H1 (cell line): ENCODE data around the gene PRKRIP1. TPM values are rescaled to one million over a fixed set of nuclear protein-coding genes. Genes with fewer than 3 reads are reported as not detected.

ENCODE experiments used
- CTCF ChIA-PET: fragments of 300-600 bp; sonication (Branson Sonifier 250); formaldehyde crosslinking; loops from one replicate; lab custom pipeline; 2021; ENCODE audit not compliant: partially characterized antibody; lab: Charles Lee
- POLR2A ChIA-PET: fragments of 300-600 bp; sonication (Branson Sonifier 250); formaldehyde crosslinking; loops from one replicate; lab custom pipeline; 2021; ENCODE audit warnings: inconsistent platforms; ENCODE audit not compliant: partially characterized antibody; lab: Charles Lee
- DNase-seq, 2 experiments: peaks; one replicate each; pipeline versions ENCODE4 v3.0.0 to v3.0.0-alpha.2; 2010 to 2022; ENCODE audit warnings: low spot score in 2 of 2, low read depth in 1 of 2, mixed read lengths in 1 of 2
- FAIRE-seq: peaks from 2 replicates; lab custom pipeline; 2011; peaks lifted over from hg19 to GRCh38; lab: Jason Lieb, UNC
- H2AFZ ChIP-seq: 2 replicates; pipeline ENCODE4 v1.8.1; 2012; ENCODE audit warnings: low read length, inconsistent platforms
- H2AK5ac ChIP-seq: 2 replicates; pipeline ENCODE4 v1.6.1; 2013; ENCODE audit warnings: low read depth, low read length
- H2BK120ac ChIP-seq: replicated peaks from 2 replicates; pipeline ENCODE3; 2013; ENCODE audit warnings: low read depth, low read length, inconsistent platforms
- H2BK12ac ChIP-seq: 2 replicates; pipeline ENCODE4 v1.6.1; 2013; ENCODE audit warnings: low read depth, low read length
- H2BK15ac ChIP-seq: 2 replicates; pipeline ENCODE4 v1.6.1; 2013; ENCODE audit warnings: low read length
- H2BK20ac ChIP-seq: 2 replicates; pipeline ENCODE4 v1.6.1; 2013; ENCODE audit warnings: low read length
- H2BK5ac ChIP-seq: 2 replicates; pipeline ENCODE4 v1.6.1; 2013; ENCODE audit warnings: low read depth, low read length
- H3K14ac ChIP-seq: 2 replicates; pipeline ENCODE4 v1.6.1; 2013; ENCODE audit warnings: inconsistent platforms; ENCODE audit not compliant: insufficient read length
- H3K18ac ChIP-seq: 2 replicates; pipeline ENCODE4 v1.6.1; 2013; ENCODE audit warnings: low read length; ENCODE audit errors: extremely low read depth
- H3K23ac ChIP-seq: 2 replicates; pipeline ENCODE4 v1.6.1; 2013; ENCODE audit warnings: inconsistent platforms; ENCODE audit not compliant: insufficient read length
- H3K23me2 ChIP-seq: 2 replicates; pipeline ENCODE4 v1.6.1; 2013; ENCODE audit warnings: low read depth, low read length
- H3K27ac ChIP-seq: 2 replicates; pipeline ENCODE4 v1.6.1; 2011; ENCODE audit warnings: low read depth, low read length, inconsistent platforms
- H3K27me3 ChIP-seq, 4 experiments: replicated peaks in 1 of 4; 1 replicate in 1 of 4; 2 replicates in 3 of 4; pipeline versions ENCODE4 v1.6.1 to v1.8.1; 2011 to 2013; ENCODE audit warnings: low read length in 3 of 4, mild to moderate bottlenecking in 3 of 4, inconsistent platforms in 2 of 4, mixed read lengths in 2 of 4, moderate library complexity in 1 of 4; ENCODE audit not compliant: control insufficient read depth in 3 of 4, insufficient read depth in 3 of 4; ENCODE audit errors: extremely low read depth in 1 of 4
- H3K36me3 ChIP-seq, 4 experiments: 2 replicates each; pipeline versions ENCODE4 v1.6.1 to v1.8.1; 2011 to 2013; ENCODE audit warnings: mild to moderate bottlenecking in 4 of 4, low read length in 3 of 4, moderate library complexity in 2 of 4, control low read depth in 1 of 4, inconsistent platforms in 1 of 4; ENCODE audit not compliant: insufficient read depth in 4 of 4, control insufficient read depth in 2 of 4
- H3K4ac ChIP-seq: replicated peaks from 2 replicates; pipeline ENCODE3; 2013; ENCODE audit warnings: low read length, low read depth, mixed read lengths, inconsistent platforms; ENCODE audit not compliant: insufficient read length
- H3K4me1 ChIP-seq, 4 experiments: replicated peaks in 1 of 4; 1 replicate in 1 of 4; 2 replicates in 3 of 4; pipeline versions ENCODE4 v1.6.1 to v1.8.1; 2011 to 2013; ENCODE audit warnings: low read length in 3 of 4, inconsistent platforms in 2 of 4, mixed read lengths in 1 of 4; ENCODE audit not compliant: insufficient read depth in 4 of 4, control insufficient read depth in 3 of 4
- H3K4me2 ChIP-seq, 2 experiments: 2 replicates each; pipeline versions ENCODE4 v1.6.1 to v1.8.1; 2011 to 2013; ENCODE audit warnings: low read depth in 2 of 2, low read length in 2 of 2, control low read depth in 1 of 2, inconsistent platforms in 1 of 2, mild to moderate bottlenecking in 1 of 2; ENCODE audit not compliant: insufficient read depth in 1 of 2
- H3K4me3 ChIP-seq, 4 experiments: fragments of 200-600, 300-600 bp in 1 of 4; sonication (generic), shearing (Covaris generic), sonication (Bioruptor Twin) in 1 of 4; 2 replicates each; pipeline versions ENCODE4 v1.5.1 to v1.8.1; 2011 to 2016; ENCODE audit warnings: low read length in 4 of 4, low read depth in 3 of 4, control low read depth in 2 of 4, inconsistent platforms in 2 of 4, mild to moderate bottlenecking in 2 of 4, mixed read lengths in 1 of 4, moderate library complexity in 1 of 4; ENCODE audit not compliant: insufficient read depth in 2 of 4; ENCODE audit errors: extremely low read depth in 1 of 4
- H3K56ac ChIP-seq: replicated peaks from 2 replicates; pipeline ENCODE3; 2013; ENCODE audit warnings: low read depth, mild to moderate bottlenecking, mixed read lengths, low read length, inconsistent platforms; ENCODE audit not compliant: insufficient read length
- H3K79me1 ChIP-seq: 2 replicates; pipeline ENCODE4 v1.6.1; 2013; ENCODE audit warnings: low read depth, low read length, control low read depth
- H3K79me2 ChIP-seq, 2 experiments: 2 replicates each; pipeline versions ENCODE4 v1.6.1 to v1.8.1; 2012 to 2013; ENCODE audit warnings: low read length in 2 of 2, mild to moderate bottlenecking in 2 of 2, inconsistent platforms in 1 of 2; ENCODE audit not compliant: insufficient read depth in 2 of 2, control insufficient read depth in 1 of 2
- H3K9ac ChIP-seq, 4 experiments: replicated peaks in 1 of 4; 1 replicate in 1 of 4; 2 replicates in 3 of 4; pipeline versions ENCODE4 v1.6.1 to v1.8.1; 2011 to 2013; ENCODE audit warnings: low read depth in 3 of 4, low read length in 3 of 4, control low read depth in 2 of 4, mild to moderate bottlenecking in 2 of 4, moderate library complexity in 2 of 4, inconsistent platforms in 1 of 4; ENCODE audit errors: extremely low read depth in 1 of 4
- H3K9me3 ChIP-seq, 2 experiments: 2 replicates each; pipeline versions ENCODE4 v1.6.1 to v1.8.1; 2012 to 2013; ENCODE audit warnings: mild to moderate bottlenecking in 2 of 2, moderate library complexity in 2 of 2, control low read depth in 1 of 2, inconsistent platforms in 1 of 2, low read depth in 1 of 2, low read length in 1 of 2, mixed read lengths in 1 of 2; ENCODE audit not compliant: insufficient read depth in 2 of 2
- H4K20me1 ChIP-seq, 2 experiments: replicated peaks in 1 of 2; 2 replicates each; pipeline versions ENCODE3 to v1.8.1; 2011 to 2013; ENCODE audit warnings: inconsistent platforms in 2 of 2, low read length in 2 of 2, mild to moderate bottlenecking in 1 of 2; ENCODE audit not compliant: insufficient read depth in 2 of 2, control insufficient read depth in 1 of 2
- H4K5ac ChIP-seq: 2 replicates; pipeline ENCODE4 v1.6.1; 2013; ENCODE audit warnings: low read length, low read depth, mixed read lengths, inconsistent platforms; ENCODE audit not compliant: insufficient read length
- H4K8ac ChIP-seq: 2 replicates; pipeline ENCODE4 v1.8.0; 2013; ENCODE audit warnings: mild to moderate bottlenecking, moderate library complexity, low read length, inconsistent platforms; ENCODE audit not compliant: insufficient read depth; ENCODE audit errors: extremely low read depth
- H4K91ac ChIP-seq: replicated peaks from 2 replicates; pipeline ENCODE3; 2013; ENCODE audit warnings: low read length, mixed read lengths, inconsistent platforms; ENCODE audit not compliant: insufficient read length
- CBX5 ChIP-seq: fragments of 300-800, 300-1000 bp; sonication (generic); IDR thresholded peaks from 2 replicates; pipeline ENCODE4 v1.7.1; 2016; ENCODE audit warnings: antibody characterized with exemption, low read length, low read depth
- EP300 ChIP-seq, 2 experiments: IDR thresholded peaks; 1 replicate in 1 of 2; 2 replicates in 1 of 2; pipeline ENCODE4 v1.6.1; 2011 to 2012; ENCODE audit warnings: low read depth in 2 of 2, low read length in 2 of 2, mild to moderate bottlenecking in 2 of 2, borderline replicate concordance in 1 of 2, inconsistent platforms in 1 of 2, moderate library complexity in 1 of 2
- NANOG ChIP-seq: IDR thresholded peaks from 2 replicates; pipeline ENCODE4 v1.6.1; 2011; ENCODE audit warnings: low read length, low read depth, mild to moderate bottlenecking, inconsistent platforms; ENCODE audit not compliant: insufficient read depth, poor library complexity, severe bottlenecking
- RAD21 ChIP-seq, 2 experiments: IDR thresholded peaks in 1 of 2; conservative IDR thresholded peaks in 1 of 2; 2 replicates each; pipeline ENCODE4 v1.6.1; 2011; ENCODE audit warnings: low read depth in 2 of 2, low read length in 2 of 2, improper control_type of control experiment in 1 of 2, inconsistent platforms in 1 of 2, mild to moderate bottlenecking in 1 of 2, moderate library complexity in 1 of 2
- RXRA ChIP-seq: IDR thresholded peaks from 2 replicates; pipeline ENCODE4 v1.6.1; 2011; ENCODE audit warnings: low read depth, mild to moderate bottlenecking, low read length, moderate library complexity; ENCODE audit not compliant: insufficient read depth
- SRF ChIP-seq: IDR thresholded peaks from 2 replicates; pipeline ENCODE4 v1.6.1; 2011; ENCODE audit warnings: mild to moderate bottlenecking, low read depth, low read length, moderate library complexity
- WGBS, 2 experiments: shearing (Covaris generic) in 1 of 2; methylation state at CpG; one replicate each; pipeline versions ENCODE4 v1.1.6 to v1.1.7; 2013 to 2015; ENCODE audit warnings: low lambda C conversion rate in 2 of 2, mixed read lengths in 2 of 2, inconsistent platforms in 1 of 2, low coverage in 1 of 2, missing lambda C conversion rate in 1 of 2; ENCODE audit not compliant: insufficient replicate concordance in 2 of 2, insufficient coverage in 1 of 2, insufficient read length in 1 of 2; ENCODE audit errors: extremely low coverage in 1 of 2, missing lambda C conversion rate in 1 of 2; 5-methylcytosine and 5-hydroxymethylcytosine counted together
- polyA plus RNA-seq, 7 experiments: library from polyadenylated mRNA; depleted of rRNA in 3 of 7; stranded (reverse) in 5 of 7; unstranded in 2 of 7; fragments of >200 nt in 5 of 7; fragments of 200-250 nt in 2 of 7; gene quantifications; 1 replicate in 5 of 7; 2 replicates in 1 of 7; 4 replicates in 1 of 7; pipeline versions ENCODE4 v1.2.1 to v1.2.3, GENCODE V29; 2011 to 2013; ENCODE audit warnings: missing spikeins in 2 of 7, mixed read lengths in 2 of 7
- total RNA-seq: library from RNA; stranded (reverse); fragmentation: NEBNext Ultra II Directional; extraction: Animal tissue kit (Norgen Biotek cat#: 25700); gene quantifications from 2 replicates; pipeline ENCODE4 v1.2.1, GENCODE V29; 2021
- TF ChIP-seq, protein P1 (sequence below): IDR thresholded peaks from 2 replicates; pipeline ENCODE4 v1.6.1; 2011; ENCODE audit warnings: low read length, improper control_type of control experiment
- TF ChIP-seq, protein P2 (sequence below), 3 experiments: IDR thresholded peaks; 1 replicate in 2 of 3; 2 replicates in 1 of 3; pipeline versions ENCODE4 v1.5.1 to v1.6.1; 2011; ENCODE audit warnings: low read length in 3 of 3, mild to moderate bottlenecking in 3 of 3, inconsistent platforms in 2 of 3, low read depth in 1 of 3, moderate library complexity in 1 of 3; ENCODE audit not compliant: insufficient read depth in 1 of 3; ENCODE audit errors: control extremely low read depth in 1 of 3

PRKRIP1 gene
- total and polyA plus RNA-seq, 2 of the 8 experiments (the other 6 are each of a cell fraction or from before 2014, with no cell fraction given), result 11.1 to 22.0 TPM

DNA sequence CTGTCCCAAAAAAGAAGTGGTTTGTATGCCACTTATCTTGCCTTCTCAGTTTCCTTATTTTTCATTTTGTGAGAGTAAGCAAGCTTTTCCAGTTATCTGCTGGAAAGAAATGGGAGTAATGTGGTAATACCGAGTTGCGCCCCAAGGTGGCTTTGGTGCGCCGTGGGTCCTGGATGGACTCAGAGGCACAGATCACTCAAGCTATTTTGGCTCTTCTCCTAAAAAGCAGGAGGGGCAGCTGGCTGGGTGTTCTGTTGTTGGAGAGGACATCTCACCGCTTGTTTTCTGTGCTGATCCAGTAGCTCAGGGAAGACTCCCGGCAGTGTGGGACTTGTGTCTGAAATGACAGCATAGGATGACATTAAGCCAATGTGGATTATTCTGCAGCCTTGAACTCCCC, 16.4 kb downstream of the PRKRIP1 start:
- Histone ChIP-seq H3K36me3 (peaks cover 12 to 41% (median 30%) of the 10 kb centered on the region in 4 experiments), H3K79me2 (no peaks in the 10 kb centered on the region; a peak in 1 of 4 replicates), H3K4me3 (no peak overlapping the region), H2AFZ (no peak overlapping the region), H3K4ac (no peak overlapping the region), H3K9me3 (peaks cover 0 to 3% of the 10 kb centered on the region in 2 experiments; a peak in 1 of 4 replicates), H2BK20ac (no peak overlapping the region), H3K9ac (no peak overlapping the region), H2BK15ac (no peak overlapping the region), H3K4me1 (no peaks in the 10 kb centered on the region), H2BK120ac (no peak overlapping the region), H2AK5ac (no peak overlapping the region), H3K4me2 (no peak overlapping the region), H3K23me2 (no peaks in the 10 kb centered on the region), H2BK12ac (no peak overlapping the region), H3K14ac (no peak overlapping the region), H3K27me3 (no peaks in the 10 kb centered on the region), H4K91ac (no peak overlapping the region), H4K20me1 (peaks cover 0 to 13% of the 10 kb centered on the region in 2 experiments), H3K56ac (no peak overlapping the region), H3K18ac (no peak overlapping the region), H2BK5ac (no peak overlapping the region), H3K27ac (no peak overlapping the region), H3K79me1 (no peaks in the 10 kb centered on the region; the same call in none of the 2 replicates), H4K5ac (no peak overlapping the region), H3K23ac (no peak overlapping the region), H4K8ac (no peak overlapping the region)
- ChIA-PET CTCF (interaction anchor here (0.6 to 4.1 kb wide), 33 partner anchors 10 to 799 kb away, joined by 3 to 42 read pairs (median 4); partner anchors contain the start of gene PRKRIP1), POLR2A (interaction anchor here (0.7 to 2.5 kb wide), 10 partner anchors 9 to 58 kb away, joined by 3 to 14 read pairs (median 4); partner anchors contain the start of gene PRKRIP1)
- DNase-seq, result peak in 1 of 2 experiments; percentile 76
- no peak for TF ChIP-seq CBX5
- TF ChIP-seq RXRA, result no peak
- TF ChIP-seq SRF, result no peak
- TF ChIP-seq NANOG, result no peak
- TF ChIP-seq RAD21 (IDR thresholded peaks at IDR 0.05 in 1 of 2, conservative IDR thresholded peaks at IDR 0.05 in 1 of 2; ENCODE audit: low read depth in 2 of 2, low read length in 2 of 2), result peak; percentile 65 to 69
- TF ChIP-seq EP300 (IDR thresholded peaks at IDR 0.05; ENCODE audit: borderline replicate concordance in 1 of 2, low read depth in 2 of 2, low read length in 2 of 2), result no peak
- TF ChIP-seq, protein P1, sequence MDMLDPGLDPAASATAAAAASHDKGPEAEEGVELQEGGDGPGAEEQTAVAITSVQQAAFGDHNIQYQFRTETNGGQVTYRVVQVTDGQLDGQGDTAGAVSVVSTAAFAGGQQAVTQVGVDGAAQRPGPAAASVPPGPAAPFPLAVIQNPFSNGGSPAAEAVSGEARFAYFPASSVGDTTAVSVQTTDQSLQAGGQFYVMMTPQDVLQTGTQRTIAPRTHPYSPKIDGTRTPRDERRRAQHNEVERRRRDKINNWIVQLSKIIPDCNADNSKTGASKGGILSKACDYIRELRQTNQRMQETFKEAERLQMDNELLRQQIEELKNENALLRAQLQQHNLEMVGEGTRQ, result no peak
- TF ChIP-seq, protein P2, sequence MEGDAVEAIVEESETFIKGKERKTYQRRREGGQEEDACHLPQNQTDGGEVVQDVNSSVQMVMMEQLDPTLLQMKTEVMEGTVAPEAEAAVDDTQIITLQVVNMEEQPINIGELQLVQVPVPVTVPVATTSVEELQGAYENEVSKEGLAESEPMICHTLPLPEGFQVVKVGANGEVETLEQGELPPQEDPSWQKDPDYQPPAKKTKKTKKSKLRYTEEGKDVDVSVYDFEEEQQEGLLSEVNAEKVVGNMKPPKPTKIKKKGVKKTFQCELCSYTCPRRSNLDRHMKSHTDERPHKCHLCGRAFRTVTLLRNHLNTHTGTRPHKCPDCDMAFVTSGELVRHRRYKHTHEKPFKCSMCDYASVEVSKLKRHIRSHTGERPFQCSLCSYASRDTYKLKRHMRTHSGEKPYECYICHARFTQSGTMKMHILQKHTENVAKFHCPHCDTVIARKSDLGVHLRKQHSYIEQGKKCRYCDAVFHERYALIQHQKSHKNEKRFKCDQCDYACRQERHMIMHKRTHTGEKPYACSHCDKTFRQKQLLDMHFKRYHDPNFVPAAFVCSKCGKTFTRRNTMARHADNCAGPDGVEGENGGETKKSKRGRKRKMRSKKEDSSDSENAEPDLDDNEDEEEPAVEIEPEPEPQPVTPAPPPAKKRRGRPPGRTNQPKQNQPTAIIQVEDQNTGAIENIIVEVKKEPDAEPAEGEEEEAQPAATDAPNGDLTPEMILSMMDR (IDR thresholded peaks at IDR 0.05; ENCODE audit: control extremely low read depth in 1 of 3, insufficient read depth in 1 of 3, low read depth in 1 of 3, low read length in 3 of 3), result peak; percentile 55 to 58 (median 57)
- peak; percentile 55 for FAIRE-seq
- WGBS, 2 experiments, result 86% methylated on average over 6 of the region's 6 CpGs; no CpG with 5 or more reads in 1 of the 2 experiments
